ENCODE measurements around the gene KIF26B.

- no peak for TF ChIP-seq CTCF (IDR thresholded peaks at IDR 0.05; ENCODE audit: insufficient read depth, low read length, poor library complexity, severe bottlenecking)
- TF ChIP-seq EZH2phosphoT487 (conservative IDR thresholded peaks at IDR 0.05; ENCODE audit: low read length), result no peak
Observed at GRCh38 chr1:245475126-245475525, 320.3 kb downstream of the KIF26B start.

Measured in SU-DHL-6 (cell line).